Mesodermal cell (in vitro differentiated cells): ENCODE data around the gene DCST2.

Source experiments
- H3K27ac ChIP-seq: 2 replicates; pipeline ENCODE4 v1.7.0; 2013; ENCODE audit warnings: mild to moderate bottlenecking, low read depth, low read length, moderate library complexity; ENCODE audit not compliant: severe bottlenecking
- H3K36me3 ChIP-seq: 2 replicates; pipeline ENCODE4 v1.7.1; 2013; ENCODE audit warnings: mild to moderate bottlenecking, low read length, moderate library complexity; ENCODE audit not compliant: control insufficient read depth, insufficient read depth
- H3K4me1 ChIP-seq: one replicate; pipeline ENCODE4 v1.7.1; 2013; ENCODE audit warnings: mild to moderate bottlenecking, low read length; ENCODE audit not compliant: insufficient read depth, control insufficient read depth, poor library complexity, severe bottlenecking
- H3K4me3 ChIP-seq: 2 replicates; pipeline ENCODE4 v1.7.0; 2013; ENCODE audit warnings: low read length, control low read depth, mild to moderate bottlenecking; ENCODE audit not compliant: insufficient read depth, poor library complexity, severe bottlenecking; ENCODE audit errors: extremely low read depth
- H3K9me3 ChIP-seq: 2 replicates; pipeline ENCODE4 v1.7.1; 2013; ENCODE audit warnings: mild to moderate bottlenecking, low read length, moderate library complexity; ENCODE audit not compliant: control insufficient read depth
- WGBS, 2 experiments: methylation state at CpG; one replicate each; pipeline ENCODE4 v1.1.5; 2013; ENCODE audit warnings: missing lambda C conversion rate in 2 of 2; ENCODE audit not compliant: insufficient coverage in 2 of 2; 5-methylcytosine and 5-hydroxymethylcytosine counted together

Gene DCST2

GRCh38 chr1:155077346-155077745 lies 43.8 kb upstream of the DCST2 start:
- Histone ChIP-seq H3K27ac (no peak overlapping the region), H3K9me3 (no peaks in the 10 kb centered on the region), H3K4me3 (no peak overlapping the region), H3K36me3 (no peaks in the 10 kb centered on the region), H3K4me1 (peaks cover 20% of the 10 kb centered on the region)
- WGBS, 2 experiments = 90% methylated on average over 2 to 3 of the region's 3 CpGs

GRCh38 chr1:155076371-155076770 lies 42.8 kb upstream of the DCST2 start:
- Histone ChIP-seq H3K4me1 (peaks cover 22% of the 10 kb centered on the region), H3K9me3 (no peaks in the 10 kb centered on the region), H3K36me3 (no peaks in the 10 kb centered on the region), H3K27ac (no peak overlapping the region), H3K4me3 (no peak overlapping the region)
- WGBS, 2 experiments = 89 to 100% methylated on average over 1 of the region's 1 CpG

GRCh38 chr1:155075535-155075934 lies 42.0 kb upstream of the DCST2 start:
- no peak overlapping the region for H3K27ac ChIP-seq
- no peaks in the 10 kb centered on the region for H3K9me3 ChIP-seq
- no peak overlapping the region for H3K4me3 ChIP-seq
- peaks cover 29% of the 10 kb centered on the region for H3K4me1 ChIP-seq
- 49 to 71% methylated on average over 1 to 3 of the region's 5 CpGs for WGBS, 2 experiments
- H3K36me3 ChIP-seq = no peaks in the 10 kb centered on the region

DNA sequence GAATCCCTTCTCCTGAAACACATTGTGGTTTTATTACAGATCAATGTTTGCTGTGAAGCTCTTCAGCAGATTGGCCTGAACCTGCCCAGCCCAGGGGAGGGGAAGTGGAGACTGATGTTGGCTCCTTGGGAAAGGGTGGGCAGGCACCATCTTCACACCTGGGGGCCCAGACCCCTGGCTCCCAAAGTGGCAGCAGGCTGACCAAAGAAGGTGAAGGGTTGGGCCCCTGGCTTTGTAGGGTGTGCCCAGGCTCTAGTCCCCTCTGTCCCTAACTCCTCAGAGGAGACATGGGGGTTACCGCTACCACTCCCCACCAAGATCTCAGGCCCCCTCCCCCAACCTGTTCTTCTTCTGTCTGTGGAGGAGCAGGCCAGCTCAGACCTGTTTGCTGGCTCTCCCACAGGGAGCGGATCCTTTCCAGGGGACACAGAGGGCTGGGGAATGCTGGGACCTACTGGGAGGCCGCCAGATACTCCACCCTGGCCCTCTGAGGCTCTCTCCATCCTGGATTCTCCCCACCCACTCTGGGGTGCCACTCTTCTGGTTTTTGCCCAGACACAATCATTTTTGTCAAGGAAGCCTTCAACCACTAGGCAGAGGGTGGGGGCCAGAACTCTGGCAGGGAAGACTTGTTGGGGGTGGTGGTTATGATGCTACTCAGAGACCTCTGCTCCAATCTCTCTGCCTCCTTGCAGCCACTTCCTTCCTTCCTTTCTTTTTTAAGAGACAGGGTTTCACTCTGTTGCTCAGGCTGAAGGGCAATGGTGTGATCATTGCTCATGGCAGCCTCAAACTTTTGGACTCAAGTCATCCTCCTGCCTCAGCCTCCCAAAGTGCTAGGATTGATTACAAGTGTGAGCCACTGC lies 40.0 kb upstream of the DCST2 start:
- Histone ChIP-seq H3K4me1 (peaks cover 38% of the 10 kb centered on the region), H3K4me3 (no peak overlapping the region), H3K9me3 (no peaks in the 10 kb centered on the region), H3K36me3 (peaks cover 10% of the 10 kb centered on the region), H3K27ac (no peak overlapping the region)
- WGBS, 2 experiments = 100% methylated on average over 1 to 2 of the region's 3 CpGs

DNA sequence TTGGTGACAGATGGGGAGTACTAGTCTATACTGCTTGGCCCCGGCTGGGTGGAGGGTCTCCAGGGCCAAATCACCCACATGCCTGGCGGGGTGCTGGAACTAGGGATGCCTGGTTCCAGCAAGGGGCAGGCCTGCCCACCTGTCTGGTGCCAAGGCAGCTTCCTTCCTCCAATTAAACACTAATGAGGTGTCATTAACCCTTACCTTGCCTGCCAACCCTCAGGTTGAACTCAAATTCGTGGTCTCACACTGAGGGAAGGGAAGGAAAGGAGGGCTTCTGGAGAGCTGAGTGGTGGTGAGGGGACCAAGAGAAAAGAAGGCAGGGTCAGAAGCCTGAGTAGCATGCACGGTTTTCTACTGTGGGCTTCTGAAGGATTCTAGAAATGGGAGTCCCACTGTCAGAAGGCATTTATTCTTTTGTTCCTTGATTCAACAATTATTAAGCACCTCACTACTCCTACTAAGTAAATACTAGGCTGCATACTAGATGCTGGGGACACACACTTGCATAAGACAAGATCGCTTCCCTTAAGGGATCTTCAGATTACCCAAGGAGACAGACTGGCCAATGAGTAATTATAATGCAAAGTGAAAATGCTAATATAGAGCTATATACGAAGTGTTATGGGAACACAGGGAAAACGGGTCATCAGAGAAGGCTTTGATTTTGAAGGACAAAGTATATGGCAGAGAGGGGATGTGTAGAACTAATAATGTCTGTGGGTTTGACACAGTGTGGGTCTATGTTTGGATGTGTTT lies 39.1 kb upstream of the DCST2 start:
- Histone ChIP-seq H3K9me3 (no peaks in the 10 kb centered on the region), H3K4me1 (peaks cover 36% of the 10 kb centered on the region), H3K27ac (no peak overlapping the region), H3K4me3 (no peak overlapping the region), H3K36me3 (peaks cover 19% of the 10 kb centered on the region)
- WGBS, 2 experiments = 56 to 58% methylated on average over 5 to 6 of the region's 7 CpGs

- no peak overlapping the region for H3K27ac ChIP-seq
- peaks cover 27% of the 10 kb centered on the region for H3K36me3 ChIP-seq
- H3K9me3 ChIP-seq = no peaks in the 10 kb centered on the region
- H3K4me3 ChIP-seq = no peak overlapping the region
- peaks cover 36% of the 10 kb centered on the region for H3K4me1 ChIP-seq
- WGBS, 2 experiments = 25 to 32% methylated on average over 7 to 11 of the region's 14 CpGs
Observed at GRCh38 chr1:155071701-155072100, 38.1 kb upstream of the DCST2 start.

GRCh38 chr1:155070721-155071569 lies 37.4 kb upstream of the DCST2 start:
- no peak overlapping the region for H3K27ac ChIP-seq
- no peaks in the 10 kb centered on the region for H3K9me3 ChIP-seq
- peaks cover 40% of the 10 kb centered on the region for H3K4me1 ChIP-seq
- H3K36me3 ChIP-seq = peaks cover 34% of the 10 kb centered on the region
- peak overlapping the region; percentile 26 for H3K4me3 ChIP-seq
- 11 to 12% methylated on average over 38 to 45 of the region's 61 CpGs for WGBS, 2 experiments

DNA sequence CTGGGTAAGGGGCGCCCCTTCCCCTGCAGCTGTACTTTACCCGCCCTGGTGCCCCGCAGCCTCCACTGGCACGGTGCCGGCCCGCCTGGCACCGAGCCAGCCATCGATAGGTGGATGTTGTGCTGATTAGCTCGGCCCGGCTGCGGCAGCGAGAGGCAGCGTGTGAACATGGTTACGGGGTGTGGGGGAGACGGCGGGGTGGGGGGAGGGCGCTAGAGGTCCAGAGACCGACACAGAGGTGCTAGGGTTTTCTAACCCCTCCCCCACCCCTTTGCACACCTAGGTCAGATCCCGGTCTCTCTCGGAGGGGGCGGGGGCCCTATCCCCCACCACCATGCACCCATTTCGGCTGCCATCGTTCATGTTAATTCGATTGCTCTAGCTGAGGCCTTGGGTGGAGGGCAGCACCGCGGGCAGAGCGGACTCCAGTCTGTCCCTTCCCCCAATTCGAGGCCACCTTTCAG lies 36.6 kb upstream of the DCST2 start:
- 26 to 44% methylated on average over 9 to 18 of the region's 28 CpGs for WGBS, 2 experiments
- H3K9me3 ChIP-seq = no peaks in the 10 kb centered on the region
- peaks cover 34% of the 10 kb centered on the region for H3K36me3 ChIP-seq
- peaks cover 40% of the 10 kb centered on the region for H3K4me1 ChIP-seq
- no peak overlapping the region for H3K27ac ChIP-seq
- H3K4me3 ChIP-seq = peak overlapping the region; percentile 26

- Histone ChIP-seq H3K4me1 (peaks cover 44% of the 10 kb centered on the region), H3K9me3 (no peaks in the 10 kb centered on the region), H3K36me3 (peaks cover 34% of the 10 kb centered on the region), H3K27ac (no peak overlapping the region), H3K4me3 (no peak overlapping the region)
- 40% methylated on average over 3 of the region's 7 CpGs; no CpG with 5 or more reads in 1 of the 2 experiments for WGBS, 2 experiments
Observed at GRCh38 chr1:155069551-155070157, 36.1 kb upstream of the DCST2 start.

DNA sequence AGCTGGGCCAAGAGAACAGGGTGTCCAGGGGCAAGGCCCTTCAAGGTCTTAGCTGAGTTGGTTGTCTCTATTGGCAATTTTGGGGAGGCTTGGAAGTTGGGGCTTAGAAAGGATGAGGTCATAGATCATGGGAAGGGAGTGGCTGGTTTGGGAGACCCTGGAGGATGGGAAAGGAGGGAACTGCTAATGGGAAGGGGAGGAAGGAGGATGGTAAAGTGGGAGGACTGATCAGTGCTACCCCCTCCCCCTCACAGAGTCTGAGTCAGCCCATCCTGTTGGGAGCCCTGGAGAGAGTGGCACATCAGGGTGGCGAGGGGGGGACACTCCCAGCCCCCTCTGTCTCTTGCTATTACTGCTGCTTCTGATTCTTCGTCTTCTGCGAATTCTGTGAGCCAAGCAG lies 35.0 kb upstream of the DCST2 start:
- 80% methylated on average over 1 of the region's 3 CpGs; no CpG with 5 or more reads in 1 of the 2 experiments for WGBS, 2 experiments
- H3K4me3 ChIP-seq = no peak overlapping the region
- no peaks in the 10 kb centered on the region for H3K9me3 ChIP-seq
- H3K36me3 ChIP-seq = peaks cover 34% of the 10 kb centered on the region
- H3K4me1 ChIP-seq = peaks cover 44% of the 10 kb centered on the region
- no peak overlapping the region for H3K27ac ChIP-seq
